NCI-H2029 treated with DMSO at 0.1 percent for 48 hours (cell line): ENCODE results near the gene MED22.

ENCODE experiments used
- DNase-seq: peaks from one replicate; lab custom pipeline; 2025; lab: John Stamatoyannopoulos, UW

The MED22 gene

DNA sequence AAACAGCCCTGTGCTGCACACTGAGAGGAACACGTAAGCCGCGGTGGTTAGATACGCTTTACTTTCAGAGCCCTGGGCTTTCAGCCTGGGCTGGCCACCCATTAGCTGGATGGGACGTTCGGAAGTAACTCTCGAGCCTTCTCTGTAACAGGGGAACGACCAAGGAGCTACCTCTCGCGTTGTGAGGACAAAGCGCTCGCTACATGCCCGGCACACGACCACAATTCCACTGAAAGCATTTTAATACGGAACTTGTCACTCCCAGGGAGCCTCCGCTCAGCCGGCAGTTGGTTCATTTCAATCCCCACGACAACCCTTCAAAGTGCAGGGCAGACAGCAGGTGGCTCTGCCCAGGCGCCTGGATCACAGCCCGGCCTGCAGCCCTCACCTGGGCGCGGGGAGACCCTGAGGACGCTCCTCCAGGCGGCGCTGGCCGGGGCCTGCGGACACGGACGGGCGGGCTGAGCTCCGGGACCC, 8.0 kb upstream of the MED22 start:
- no peak for DNase-seq

DNA sequence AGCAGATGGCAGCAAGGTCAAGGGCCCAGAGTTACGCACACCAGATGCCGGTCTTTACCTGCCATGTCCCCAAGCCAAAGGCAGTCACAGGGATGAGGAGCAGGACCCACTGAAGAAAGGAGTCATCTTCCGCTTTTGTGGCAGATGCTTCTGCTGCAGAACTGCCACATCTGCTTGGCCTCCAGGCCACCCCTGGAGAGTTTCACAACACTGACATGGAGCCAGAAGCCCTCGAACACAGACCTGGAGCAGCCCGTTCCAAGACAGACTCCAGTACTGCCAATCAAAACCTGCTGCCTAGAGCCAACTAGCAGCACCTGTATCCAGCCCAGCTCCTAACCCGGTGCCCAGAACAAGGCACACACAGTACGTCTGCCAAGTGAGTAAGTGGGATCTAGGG, 6.8 kb upstream of the MED22 start:
- no peak for DNase-seq

DNA sequence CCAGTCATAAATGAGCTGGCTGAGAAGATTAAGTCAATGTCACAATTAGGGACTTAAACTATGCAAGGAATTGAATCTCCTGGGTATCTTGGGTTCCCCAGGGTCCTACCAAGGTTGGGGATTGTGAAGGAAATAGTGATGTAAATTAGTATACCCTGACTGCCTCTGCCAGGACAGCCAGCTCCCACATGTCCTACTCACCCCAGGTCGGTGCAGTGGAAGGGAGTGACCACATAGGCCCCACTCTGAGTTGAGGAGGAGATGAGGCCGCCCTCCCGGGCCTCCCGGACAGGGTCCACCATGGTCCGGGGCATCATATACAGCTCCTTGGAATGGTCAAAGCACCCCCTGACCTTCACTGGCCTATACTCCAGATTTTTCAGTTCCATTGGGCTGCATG, 5.6 kb upstream of the MED22 start:
- DNase-seq: no peak

DNA sequence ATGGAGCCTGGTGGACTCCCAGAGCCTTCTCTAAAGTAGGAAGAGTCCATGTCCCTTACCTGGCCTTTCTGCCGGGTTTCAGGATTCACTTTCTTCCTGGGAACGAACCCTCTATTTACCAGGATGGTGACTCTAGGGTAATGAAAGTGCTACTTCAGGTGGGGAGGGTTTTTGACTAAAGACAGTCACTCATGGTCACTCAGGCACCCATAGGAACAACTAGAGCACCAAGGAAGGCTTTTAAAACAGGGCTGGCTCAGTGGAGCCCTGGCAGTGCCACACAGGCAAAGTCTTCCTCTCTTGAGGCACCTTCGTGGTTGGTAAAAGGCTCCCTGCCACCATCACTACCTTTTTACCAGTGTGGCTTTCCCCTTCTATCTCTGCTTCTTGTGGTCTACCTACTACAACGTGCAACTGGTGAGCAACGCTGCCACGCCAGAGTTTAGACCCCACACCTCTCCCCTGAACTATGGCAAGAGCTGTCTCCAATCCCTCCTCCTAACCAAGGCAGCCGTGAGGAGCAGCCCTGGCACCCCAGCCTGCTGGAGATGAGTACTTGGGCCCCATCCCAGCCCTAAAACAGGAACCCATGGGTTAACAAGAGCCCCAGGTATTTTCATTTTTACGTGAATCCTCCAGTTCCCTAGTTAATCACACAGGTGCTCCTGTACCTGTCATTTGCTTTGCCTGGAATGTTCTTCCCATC, 4.9 kb upstream of the MED22 start:
- no peak for DNase-seq

DNA sequence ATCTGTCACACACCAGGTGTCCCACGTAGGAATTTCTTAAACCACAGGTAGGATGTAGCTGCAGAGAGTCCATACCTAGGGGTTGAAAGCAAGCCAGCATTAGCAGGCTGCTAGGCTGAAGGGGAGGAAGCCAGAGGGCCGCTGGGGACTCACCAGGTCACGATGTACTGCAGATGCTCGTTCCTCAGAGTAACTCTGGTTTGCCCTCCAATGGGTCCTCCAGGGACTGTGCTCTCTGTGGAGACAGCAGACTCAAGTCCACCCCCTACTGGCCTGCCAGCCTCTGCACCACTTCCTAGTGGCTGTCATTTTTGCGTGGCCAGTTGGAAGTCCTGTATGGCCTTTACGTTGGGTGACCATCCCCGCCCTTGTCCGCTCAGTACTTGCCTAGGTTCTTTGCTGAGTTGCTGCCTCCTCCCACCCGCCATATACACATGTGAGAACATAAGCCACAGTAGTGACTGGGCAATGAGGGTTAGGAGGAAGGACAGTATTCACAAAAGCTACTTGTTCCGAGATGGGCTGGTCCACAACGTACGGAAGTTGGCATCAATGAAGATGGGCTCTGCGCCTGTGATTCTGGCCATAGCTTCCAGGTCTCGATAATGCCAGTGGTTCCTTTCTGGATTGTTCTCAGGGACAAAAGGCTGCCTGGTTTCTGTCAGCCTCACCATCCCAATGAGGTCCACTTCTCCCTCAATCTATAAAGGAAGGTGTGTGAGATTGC, 4.1 kb upstream of the MED22 start:
- no peak for DNase-seq

DNA sequence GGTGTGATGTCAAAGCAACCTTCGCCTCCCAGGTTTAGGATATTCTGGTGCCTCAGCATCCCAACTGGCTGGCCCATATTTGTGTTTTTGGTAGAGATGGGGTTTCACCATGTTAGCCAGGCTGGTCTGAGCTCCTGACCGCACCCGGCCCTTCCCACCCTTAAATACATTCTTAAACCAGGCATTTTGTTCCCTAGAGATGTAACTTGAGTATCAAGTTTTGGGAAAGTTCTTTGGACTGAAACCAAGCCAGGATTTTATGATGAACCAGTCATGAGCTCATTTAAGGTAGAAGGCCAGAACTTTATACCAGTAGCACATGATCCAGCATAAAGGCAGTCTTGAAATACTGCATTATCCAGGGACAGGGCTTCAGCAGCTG, 3.6 kb upstream of the MED22 start:
- DNase-seq: no peak

DNA sequence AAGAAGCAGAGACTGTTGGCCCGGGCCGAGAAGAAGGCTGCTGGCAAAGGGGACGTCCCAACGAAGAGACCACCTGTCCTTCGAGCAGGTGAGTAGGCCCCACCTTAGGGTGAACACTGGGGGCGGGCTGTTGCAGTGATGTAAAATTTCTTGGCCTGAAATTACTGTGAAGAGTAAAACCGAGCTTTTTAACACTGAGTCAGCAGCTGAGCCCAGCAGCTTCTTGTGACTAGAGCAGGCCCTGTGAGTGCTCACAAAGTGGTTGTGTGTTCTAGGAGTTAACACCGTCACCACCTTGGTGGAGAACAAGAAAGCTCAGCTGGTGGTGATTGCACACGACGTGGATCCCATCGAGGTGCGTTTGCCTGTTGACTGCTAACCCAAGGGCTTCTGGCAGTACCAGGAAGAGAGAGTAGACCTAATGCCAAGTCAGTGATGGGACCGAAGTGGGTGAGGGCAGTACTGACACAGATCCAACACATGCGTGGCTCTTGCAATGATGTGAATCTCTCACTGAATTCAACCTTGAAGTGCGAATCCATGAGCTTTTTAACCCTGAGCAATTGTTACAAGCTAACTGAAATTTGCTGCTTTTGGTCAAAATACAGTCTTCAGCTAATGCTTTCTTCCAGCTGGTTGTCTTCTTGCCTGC, 2.2 kb upstream of the MED22 start:
- no peak for DNase-seq

DNA sequence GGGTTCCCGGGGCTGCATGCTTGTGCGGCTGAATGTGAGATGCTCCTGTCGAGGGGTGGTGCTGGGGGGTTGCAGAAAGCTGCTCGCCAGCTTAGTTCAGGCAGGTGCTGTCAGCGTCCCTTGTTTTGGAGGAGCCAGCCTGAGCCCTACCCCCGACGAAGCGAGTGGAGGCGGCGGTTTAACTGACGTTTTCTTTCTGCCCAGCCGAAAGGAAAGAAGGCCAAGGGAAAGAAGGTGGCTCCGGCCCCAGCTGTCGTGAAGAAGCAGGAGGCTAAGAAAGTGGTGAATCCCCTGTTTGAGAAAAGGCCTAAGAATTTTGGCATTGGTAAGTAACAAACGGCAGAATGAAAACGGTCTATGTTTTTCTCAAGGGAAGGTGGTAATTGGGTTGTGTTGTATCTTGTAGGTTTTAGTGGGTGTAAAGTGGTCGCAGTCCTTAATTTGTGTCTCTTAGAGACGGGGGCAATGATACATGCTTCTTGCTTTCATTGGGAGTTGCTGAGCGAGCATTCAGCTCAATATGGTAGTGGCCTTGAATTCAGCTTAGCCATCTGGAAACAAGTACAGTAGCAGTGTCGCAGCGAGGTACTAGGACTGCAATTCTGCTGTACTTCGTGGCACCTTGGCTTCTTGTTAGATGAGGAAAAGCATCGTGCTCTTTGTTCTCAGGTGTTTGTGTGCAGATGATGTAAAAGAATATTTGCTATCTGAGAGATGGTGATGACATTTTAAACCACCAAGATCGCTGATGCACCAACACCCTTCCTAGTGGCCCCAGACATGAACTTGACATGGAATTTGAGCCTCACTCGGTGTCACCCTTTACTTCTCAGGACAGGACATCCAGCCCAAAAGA, 1.0 kb upstream of the MED22 start:
- no peak for DNase-seq

DNA sequence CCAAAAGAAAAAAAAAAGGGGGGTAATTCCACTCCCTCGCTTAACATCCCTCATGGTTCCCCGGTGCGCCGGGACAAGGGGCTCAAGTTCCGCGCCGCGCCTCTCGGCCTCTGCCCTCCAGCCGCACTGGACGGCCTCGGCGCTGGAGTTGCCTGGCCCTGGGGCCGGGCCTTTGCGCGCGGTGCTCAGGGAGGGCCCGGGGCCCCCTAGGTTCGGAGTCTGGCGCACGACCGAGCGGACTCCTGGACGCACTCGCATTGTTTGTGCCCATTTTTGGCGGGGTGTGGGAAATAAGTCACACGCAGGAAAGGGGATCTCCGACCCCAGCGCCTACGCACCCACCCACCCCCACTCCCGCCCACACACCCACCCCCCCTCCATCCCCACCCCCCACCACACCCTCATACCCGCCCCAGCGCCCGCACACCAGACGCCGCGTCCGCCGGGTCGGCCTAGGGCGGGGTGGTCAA, 381 bp downstream of the MED22 start:
- no peak for DNase-seq

DNA sequence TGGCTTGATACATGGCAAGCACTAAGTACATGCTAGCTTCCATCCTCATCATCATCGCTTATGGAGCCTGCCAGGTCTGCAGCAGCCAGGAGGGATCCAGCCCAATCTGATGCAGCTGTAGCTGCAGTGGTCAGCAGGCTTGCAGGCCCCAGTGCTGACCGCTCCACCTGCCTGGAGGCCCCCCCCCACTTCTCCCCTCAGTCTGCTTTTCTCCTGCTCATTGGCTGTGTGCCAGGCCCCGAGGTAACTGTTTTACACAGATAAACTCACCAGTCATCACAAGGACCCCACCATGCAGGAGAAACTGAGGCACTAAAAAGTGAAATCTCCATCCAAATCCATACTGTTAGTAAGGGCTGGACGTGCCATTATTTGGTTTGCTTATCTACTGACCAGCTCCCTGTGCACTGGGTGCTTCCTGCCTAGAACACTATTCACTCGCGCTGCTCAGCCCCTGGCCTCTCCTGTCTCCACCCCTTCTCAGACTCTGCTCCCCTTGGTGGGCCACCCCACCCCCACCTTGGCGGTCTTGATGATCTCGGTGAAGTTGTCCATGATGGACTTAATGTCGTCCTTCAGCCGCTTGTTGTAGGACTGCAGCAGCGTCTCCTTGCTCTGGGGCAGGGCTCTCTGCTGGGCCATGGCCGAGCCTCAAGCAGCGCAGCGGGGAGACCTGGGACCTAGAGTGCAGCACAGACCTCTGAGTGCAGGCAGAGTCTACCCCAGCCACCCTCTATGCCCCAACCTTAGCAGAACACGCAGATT, 1.7 kb downstream of the MED22 start:
- DNase-seq: no peak

DNA sequence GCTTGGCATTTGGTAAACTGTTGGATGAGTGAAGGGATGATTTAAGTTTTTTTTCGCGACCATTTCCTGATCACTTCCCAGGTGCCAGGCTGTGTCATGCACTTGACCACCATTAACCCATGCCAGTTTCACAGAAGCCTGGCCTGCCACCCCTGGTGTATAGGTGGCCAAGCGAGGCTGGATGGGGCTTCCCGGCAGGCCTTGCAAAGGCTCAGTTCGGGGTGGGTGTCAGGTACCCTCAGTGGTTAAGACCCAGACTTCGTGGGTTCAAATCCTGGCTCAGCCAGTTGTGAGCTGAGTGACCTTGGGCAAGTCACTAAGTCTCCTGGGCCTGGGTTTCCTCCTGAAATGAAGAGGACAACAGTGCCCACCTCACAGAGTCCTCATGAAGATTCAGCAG, 2.3 kb downstream of the MED22 start:
- DNase-seq: no peak

DNA sequence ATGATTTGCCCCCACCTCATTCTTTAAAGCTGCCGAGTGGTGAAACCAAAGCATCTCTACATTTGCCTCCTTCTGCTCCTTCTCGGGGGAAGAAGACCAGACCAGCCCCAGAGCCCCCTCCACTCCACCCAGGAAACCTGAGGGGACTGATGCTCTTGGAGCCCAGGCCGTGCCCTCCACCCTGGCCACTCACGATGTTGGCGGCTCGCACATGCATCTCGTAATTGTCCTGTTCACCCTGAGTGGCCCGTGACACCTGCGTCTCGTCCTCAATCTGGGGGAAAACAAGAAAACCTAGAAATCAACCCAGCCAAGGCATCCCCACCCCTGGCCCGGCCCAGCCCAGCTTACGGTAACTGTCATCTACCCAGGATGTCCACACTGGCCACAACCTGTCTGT, 3.0 kb downstream of the MED22 start:
- DNase-seq: no peak

DNA sequence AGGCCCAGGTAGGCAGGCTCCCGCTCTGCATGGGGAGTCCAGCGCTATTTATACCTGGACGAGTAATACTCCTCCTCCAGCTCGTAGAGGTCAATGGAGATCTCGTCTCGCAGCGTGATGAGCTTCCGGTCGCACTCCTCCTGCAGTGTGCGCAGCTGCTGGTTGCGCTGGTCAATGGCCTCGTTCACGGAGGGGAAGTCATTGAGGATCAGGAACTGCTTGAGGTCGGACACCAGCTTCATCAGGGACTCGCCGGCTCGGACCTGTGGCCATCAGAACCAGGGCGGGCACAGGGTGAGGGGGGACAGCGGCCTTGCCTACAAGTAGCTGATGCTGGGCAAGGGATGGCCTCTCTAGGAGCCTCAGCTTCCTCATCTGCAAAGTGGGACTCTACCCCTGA, 3.9 kb downstream of the MED22 start:
- no peak for DNase-seq

DNA sequence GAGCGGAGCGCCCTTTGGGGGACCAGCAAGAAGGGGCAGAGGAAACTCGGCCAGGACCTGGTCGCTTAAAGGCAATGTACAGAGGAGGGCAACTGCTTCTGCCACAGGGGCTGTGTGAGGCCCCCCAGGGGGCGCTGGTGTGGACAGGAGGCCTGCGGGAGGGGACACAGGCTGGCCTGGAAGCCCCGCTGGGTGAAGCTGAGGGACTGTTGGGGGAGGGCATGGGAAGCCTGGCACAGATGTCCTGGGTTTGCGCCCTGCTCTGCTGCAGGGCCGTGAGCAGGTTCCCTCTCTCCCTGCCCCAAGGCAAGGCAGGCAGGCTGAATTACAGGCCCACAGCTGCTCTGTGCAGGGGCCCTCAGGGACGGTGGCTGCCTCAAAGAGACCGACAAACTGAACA, 5.4 kb downstream of the MED22 start:
- DNase-seq: no peak

DNA sequence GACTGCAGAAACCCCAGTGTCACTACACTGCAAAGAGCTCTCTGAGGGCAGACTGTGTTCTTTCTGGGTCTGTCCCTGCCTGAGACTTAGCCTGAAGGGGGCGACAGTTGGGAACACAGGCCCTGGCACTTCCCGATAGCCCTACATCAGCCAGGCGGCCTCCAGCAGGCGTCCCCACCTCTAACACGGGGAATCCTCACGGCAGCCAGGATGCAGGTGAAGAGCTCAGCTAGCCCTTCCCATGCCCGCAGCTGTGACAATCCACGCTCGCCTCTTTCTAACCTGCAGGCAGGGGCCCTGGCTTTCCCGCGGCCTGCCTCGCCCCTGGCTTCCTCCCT, 5.9 kb downstream of the MED22 start:
- DNase-seq: no peak

DNA sequence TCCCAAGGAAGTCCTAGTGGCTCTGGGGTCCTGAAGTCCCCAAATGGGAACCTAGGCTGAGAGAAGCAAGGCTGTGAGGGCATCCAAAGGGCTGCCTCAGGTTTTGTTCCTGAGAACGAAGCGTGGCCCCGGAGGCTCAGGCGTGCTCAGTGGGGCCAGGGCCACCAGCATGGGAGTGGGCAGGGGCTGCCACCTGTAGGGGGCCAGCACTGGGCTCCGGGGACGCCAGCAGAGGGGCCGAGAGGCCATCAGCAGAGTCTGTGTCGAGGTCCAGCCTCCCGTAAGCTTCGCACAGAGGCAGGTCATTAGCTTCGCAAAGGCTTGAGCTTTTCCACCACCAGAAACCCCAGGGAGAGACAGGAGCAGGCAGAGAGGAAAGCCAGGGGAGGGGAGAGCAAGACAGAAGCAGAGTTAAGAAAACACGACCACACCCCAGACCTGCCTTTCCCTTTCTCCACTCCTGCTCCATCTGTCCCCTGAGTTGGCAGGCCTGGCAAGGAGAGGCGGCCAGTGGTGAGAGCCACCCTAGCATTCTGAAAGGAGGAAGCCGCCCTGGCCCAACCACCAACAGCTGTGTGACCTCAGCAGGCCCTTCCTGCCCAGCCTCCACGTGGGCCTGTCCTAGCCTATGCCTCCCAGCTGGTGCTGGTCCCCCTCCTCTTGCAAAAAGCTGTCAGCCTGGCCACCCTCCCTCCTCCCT, 6.4 kb downstream of the MED22 start:
- DNase-seq: no peak

DNA sequence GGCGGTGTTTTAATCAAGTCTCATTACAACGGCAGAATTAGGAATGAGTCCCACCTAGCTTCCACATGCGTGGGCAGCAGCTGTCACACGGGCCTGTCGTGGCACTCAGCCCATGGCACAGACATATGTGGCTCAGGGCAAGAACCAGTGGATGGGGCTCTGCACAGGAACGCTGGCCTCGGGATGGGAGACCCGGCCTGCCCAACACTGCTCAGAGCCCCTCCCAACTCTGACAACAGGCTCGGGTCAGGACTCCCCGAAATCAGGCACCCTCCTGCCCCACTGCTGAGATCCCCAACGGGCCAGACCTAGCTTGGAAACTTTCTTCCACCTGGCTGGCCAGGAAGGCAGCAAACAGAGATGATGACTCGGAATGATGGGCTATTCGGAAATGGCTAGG, 7.0 kb downstream of the MED22 start:
- DNase-seq: no peak

DNA sequence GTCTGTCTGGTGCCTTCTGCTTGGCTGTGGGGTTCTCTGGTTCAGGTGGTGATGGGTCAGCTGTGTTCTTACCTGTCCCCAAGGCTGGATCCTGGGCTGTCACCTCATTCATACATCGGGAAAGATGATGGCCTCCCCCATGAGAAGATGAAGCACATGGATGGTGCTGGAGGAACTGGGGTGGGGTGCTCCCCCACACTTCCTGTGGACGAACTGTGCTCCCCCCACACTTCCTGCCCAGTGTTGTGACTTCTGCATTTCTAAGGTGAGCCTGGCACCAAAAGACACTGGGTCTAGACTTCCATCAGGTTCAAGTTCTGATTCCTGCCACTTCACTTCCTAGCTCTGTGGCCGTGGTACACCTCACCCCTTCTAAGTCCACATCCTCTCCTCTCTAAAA, 7.7 kb downstream of the MED22 start:
- DNase-seq: no peak

DNA sequence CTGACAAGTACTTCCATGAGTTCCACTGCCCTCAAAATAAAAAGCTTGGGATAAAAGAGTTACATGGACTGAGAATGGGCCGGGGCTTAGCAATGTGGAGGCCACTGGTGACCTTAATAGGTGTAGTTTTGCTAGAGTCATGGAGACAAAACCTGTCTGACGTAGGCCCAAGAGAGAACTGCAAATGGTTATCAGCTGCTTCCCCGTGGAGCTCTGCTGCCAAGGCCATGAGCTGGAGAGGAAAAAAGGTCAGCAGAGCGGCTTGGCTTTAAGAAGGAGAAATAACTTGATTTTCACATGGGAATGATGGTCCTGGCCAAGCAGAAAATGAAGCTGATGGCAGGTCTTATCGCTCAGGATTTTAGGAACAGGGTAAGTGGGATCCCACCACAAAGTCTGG, 8.3 kb downstream of the MED22 start:
- DNase-seq: no peak

DNA sequence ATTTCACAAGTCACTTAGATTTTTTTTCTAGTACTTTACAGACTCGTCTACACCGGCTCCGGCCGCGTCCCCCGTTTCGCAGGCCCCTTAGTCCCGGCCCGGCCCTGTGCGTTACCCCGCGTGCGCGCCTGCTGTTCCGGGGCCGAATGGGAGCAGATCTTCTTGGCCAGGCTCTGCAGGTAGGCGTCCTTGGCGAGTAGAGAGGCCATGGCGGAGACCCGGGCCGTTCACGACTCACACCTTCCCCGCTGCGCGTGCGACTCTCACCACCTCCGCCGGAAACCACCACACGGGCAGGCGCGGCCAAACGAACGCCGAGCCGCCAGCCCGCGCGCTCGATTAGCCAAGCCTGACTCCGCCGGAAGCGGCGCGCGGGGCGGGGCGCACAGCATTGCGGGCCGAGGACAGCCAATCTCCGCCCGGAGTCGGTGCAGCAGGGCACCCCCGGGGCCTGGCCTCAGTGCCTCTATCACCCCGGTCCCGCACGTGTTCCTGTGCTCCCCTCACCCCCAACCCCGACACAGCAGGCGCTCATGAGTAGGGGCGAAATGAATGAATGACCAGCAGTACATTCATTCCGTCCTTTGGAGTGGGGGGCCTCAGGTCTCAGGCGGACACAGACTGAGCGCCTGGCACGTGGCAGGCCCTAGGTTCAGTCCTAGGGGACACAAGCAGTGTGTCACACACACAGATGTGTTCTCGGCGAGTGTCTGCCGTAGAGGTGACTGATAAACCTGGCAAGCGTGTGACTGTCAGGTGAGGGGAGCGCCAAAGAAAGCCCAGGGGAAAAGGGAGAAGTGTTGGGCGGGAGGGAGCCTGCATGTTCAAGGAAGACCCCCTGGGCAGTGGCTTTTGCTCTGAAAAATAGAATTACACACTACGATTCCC, 11.8 kb downstream of the MED22 start, which contains the start of gene SURF6:
Gene SURF6, minus strand, starts transcription at position 265 of the 888 bp plus-strand sequence. Its CDS starts 56 bp downstream, at position 209.
- DNase-seq: peak; percentile 81
